Posterior cingulate gyrus (tissue), 11 donors: ENCODE data around the gene FHL1.

Source experiments
- DNase-seq, 10 donors: peaks; one replicate each; pipeline versions ENCODE4 v3.0.0 to v3.0.0-alpha.2; 2020 to 2021; ENCODE audit warnings: mixed read lengths in 3 of 10
- intact Hi-C: fragments of 100-400 bp; cut with DNase I; formaldehyde crosslinking; loops from one replicate; pipeline ENCODE4 v1.15.1; 2023

Gene FHL1

DNA sequence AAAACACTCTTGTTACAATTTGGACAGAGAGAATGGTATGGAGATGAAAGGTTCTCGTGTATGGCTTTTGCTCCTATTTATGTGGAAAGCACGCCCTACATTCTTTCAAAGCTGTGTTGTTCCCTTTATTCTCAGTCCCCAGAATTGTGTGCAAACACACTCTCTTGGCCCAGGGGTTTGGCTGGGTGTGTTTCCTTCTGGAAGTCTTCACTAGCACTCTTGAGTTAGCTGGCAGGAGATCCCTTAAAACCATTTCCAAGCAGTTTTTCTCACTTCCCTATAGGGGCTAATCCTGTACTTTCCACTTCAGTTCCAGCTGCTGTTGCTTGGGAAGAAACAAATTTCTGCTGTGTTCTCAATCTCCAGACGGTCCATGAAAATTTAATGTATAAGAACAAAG is 35.1 kb downstream of the FHL1 start:
- intact Hi-C loops = no loop called here
- no peak for DNase-seq

DNA sequence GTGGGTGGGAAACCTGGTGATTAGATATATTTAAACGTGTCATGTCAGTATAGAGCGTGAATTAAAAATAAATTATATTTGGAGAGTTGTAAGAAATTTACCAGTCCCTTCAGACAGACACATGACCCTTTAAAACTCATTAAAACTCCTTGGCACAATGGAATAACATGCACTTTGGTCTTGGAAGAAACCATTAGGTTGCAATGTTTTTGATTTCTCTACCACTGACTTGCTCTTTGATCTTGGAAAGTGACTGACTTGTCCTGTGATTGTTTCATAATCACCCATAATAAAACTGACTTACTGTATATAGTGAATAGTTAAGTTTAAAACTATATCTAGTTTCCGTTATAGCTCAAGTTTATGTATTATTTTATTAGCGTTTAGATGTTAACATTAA is 35.8 kb downstream of the FHL1 start:
- no peak for DNase-seq
- intact Hi-C loops = no loop called here

DNA sequence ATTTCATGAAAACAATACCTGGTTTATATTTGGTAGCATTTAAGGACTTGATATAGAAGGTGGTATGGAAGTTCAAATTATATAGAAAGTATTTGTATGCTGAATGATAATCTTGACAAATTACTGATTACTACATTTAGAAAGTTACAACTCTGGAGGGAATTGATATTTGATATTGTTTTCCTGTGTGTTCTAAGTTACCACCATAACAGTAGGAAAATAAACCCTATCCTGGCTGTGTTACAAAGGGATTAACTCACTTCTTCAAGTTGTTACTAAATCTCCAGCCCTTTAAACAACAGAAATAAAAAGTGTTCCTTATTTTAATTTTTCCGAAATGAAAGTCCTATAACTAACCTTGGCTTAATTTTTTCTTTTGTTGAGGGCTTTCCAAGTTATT is 36.6 kb downstream of the FHL1 start:
- intact Hi-C loops = no loop called here
- DNase-seq = no peak

DNA sequence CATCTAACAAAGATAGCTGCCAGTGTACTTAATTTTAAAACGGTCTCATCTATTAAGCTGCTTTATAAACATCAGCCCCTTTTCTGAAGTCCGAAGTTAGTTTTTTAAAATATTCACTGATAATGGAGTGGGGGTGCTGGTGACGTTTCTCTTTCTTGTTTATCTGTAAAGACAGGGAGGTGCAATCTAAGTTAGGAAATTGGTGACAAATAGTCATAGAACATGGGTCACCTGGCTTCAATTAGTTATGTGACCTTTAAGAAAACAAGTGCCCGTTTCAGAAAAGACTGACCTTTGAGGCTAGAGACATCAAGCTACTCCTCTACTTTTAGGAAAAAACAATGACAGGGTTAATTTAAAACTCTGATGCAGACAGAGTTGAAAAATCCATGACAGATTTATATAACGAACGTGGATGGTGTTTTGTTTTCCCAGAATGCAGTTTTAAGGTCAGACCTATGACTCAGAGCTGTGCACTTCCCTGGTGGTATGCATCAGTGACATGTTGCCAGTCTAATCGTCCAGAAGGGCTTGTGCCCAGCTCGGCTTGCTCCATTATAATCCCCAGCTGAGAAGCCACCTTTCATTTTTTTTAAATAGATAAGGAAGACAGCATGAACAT is 38.2 kb downstream of the FHL1 start:
- DNase-seq = no peak
- intact Hi-C loops = no loop called here

DNA sequence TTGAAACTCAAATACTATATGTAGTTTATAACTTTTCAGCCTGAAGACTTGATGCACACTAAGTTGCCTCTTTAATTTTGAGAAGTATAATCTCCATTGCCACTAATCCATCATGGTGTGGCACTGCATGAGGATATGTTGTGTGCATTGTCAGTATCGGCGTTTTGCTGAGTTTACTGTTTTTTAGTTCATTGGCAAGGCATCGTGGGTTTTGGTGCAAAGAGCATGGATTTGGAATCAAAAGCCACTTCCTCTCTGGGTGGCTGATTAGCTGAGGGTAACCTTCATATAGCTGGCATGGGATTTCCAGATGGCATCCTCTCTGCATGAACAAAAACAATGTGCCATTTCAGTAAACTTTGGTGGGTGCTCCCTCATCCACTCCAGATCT is 38.7 kb downstream of the FHL1 start:
- intact Hi-C loops = no loop called here
- no peak for DNase-seq

DNA sequence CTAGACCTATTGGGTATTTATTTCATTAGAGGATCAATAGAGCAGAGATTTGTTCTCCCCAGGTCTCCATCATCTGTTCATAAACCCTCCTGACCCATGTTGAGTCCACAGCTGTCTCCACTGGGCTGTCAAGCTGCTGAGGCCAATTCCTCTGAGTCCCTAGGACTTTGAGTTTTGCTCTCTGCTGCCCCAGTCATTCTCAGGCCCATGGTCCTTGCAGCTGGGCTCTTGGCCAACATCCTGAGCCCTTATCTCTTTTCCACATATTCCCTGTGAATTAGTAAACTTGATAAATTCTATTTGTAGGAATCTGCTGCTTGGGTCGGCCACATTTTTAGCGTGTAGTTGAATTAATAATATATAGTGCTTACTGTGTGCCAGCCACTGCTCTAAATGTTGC is 41.9 kb downstream of the FHL1 start:
- intact Hi-C loops = no loop called here
- DNase-seq = no peak

DNA sequence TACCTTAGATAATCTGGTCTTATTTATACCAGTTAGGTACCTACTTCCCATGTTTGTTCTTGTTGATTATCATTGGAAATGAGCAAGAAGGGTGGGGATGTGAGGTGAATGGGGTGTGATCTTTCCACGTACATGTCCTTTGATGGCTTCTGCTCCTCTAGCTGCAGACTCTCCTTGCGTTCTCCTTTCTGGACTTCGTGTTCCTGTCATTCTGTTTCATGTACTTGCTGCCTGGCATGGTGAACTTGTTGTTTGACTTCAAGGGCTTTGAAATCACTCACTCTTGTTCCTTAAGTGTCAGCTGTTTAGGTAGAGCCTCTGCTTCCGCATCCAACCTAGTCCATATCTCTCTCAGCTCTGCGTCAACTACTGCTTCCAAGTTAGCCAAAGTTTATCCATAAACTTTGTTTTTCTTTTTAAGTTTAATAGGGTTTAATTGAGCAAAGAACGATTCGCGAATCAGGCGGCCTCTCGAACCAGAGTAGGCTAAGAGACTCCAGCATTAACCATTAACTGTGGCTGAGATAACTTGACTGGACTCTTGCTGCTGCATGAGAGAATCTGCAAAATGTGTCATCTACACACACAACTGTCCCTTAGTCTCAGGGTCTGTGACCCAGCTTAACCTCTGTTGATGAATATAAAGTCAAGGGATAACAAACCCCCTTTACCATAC is 42.8 kb downstream of the FHL1 start:
- intact Hi-C loops = no loop called here
- no peak for DNase-seq

DNA sequence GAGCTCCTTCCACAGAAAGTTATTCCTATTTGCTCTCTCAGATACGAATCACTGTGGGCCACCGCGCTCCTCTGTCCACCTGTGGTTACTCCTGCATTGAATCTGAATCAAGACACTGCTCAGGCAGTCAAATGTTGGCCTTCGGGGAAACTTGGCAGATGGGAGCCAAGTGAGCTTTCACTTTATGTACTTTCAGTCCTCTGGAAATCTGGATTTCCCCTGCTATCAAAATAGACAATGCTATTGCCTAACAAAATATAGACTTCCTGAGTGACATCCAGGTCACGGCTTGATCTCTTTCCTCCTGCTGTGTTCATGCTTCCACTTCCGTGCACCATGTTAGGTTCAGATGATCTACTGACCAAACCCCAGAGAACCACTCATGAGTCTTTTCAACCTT is 43.8 kb downstream of the FHL1 start:
- DNase-seq = no peak
- intact Hi-C loops = no loop called here

DNA sequence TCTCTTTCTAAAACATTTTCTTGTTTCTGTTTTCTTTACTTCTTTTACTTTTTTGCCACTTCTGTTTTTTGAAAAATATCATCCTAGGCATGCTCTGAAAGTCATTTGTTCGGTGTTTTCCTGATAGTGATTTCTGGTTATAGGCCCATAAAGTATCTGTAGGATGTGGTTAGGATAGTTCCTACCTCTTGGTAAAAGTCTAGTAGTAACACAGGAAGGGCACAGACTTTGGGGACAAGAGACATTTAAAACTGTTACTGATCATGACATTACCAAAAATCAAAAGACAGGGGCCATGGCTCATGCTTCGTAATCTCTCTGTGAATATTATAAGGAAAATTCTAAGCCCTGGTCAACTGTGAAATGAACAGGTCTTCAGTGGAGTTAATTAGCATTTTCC is 44.8 kb downstream of the FHL1 start:
- intact Hi-C loops = no loop called here

DNA sequence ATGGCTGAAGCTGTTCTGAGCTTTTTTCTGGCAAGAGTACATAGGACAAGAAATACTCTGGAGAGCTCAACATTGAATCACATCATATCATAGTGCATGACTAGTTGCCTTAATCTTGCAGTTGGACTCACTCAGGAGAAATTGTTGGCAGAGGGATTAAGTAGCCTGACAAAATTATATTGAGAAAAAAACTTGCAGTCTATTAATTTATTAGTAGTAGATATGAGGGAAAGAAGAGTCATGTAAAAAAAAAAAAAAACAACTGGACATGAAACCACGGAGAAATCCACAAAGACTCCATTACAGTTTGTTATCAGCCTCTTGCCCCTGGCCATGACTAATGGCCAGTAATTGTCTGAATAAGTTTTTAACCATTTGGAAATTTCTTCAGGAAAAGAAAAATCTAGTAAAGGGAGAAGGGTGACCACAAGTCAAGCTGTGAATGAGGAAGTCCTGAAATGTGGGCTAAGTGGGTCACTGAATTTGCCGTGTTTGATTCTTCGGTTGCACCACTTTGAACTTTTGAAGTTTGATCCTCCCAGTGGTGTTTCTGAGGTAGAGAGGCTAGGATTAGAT is 45.6 kb downstream of the FHL1 start:
- intact Hi-C loops = no loop called here
- no peak for DNase-seq

More for the DNA sequence above, 44.8 kb downstream of the FHL1 start:
- no peak for DNase-seq

DNA sequence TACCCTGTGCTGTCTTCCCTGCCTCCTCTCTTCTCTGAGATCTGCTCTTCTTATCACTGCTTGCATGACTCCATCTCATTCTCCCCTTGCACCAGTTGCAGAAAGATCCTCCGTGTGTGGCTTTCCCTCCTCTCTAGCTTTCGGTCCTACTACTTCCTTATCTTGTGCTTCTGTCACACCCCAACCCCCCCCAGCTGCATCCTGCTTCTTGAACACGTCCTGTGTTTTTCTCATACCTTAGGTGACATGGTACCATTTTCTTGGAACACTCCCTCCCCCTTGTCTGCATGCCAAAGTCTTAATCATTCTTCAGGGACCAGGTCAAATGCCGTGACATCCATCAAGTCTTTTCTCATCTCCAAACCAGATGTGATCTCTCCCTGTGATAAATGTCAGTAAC is 46.4 kb downstream of the FHL1 start:
- no peak for DNase-seq
- intact Hi-C loops = no loop called here

DNA sequence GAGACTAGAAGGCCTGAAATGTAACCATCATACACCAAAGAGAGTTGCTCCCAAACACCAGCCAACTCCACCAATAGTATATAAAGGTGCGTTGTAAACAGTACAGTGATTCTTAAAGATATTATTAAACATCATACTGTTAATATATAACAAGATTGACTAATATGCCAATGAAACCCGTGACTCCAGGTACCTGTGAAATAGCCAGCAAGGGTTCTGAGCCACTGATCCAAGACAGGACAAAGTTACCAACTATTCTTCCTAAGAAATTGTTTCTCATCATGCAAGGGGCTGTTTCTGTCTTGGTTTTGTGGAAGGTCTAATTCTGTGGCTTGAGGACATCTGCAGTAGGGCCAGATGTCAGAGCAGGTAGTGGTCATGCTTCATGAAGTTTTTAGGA is 47.2 kb downstream of the FHL1 start:
- no peak for DNase-seq
- intact Hi-C loops = no loop called here

DNA sequence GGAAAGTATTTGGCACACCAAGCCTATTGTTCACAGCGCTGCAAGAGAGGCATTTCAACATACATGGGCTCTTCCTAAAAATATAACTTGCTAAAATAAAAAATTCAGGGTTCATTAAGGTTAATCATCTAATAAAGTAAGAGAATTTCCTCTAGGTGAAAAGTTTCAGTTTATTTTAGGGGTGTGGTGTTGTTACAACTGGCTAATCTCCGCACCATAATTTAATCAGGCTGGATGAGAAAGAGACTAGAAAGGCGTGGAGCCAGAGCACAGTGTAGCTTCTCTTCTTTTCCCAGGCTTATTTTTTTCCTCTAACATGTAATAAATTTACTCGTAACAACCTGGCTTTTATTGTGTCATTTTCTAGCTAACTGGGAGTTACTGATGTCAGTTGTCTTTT is 47.9 kb downstream of the FHL1 start:
- DNase-seq = no peak
- intact Hi-C loops = no loop called here

DNA sequence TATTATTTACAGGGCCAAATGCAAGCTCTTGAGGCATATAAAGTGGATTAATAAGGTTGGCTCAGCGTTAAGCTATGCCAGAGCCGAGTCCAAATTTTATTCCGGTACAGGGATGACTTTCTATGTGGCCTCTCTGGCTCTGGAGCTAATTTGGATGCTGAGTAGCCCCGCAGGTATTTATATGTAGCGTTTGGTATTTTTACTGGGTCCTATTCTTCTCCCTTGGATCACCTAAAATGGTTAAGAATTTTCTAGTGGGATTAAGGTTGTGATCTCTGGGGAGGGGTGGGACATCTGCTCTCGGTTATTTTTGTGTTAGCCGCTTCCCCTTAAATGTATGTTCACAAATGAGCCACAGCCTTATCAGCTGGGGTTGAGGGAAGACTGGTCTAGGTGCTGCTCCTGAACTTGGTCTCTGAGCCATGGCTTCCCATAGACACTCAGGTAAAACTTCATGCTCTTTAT is 49.4 kb downstream of the FHL1 start:
- no peak for DNase-seq
- intact Hi-C loops = no loop called here

DNA sequence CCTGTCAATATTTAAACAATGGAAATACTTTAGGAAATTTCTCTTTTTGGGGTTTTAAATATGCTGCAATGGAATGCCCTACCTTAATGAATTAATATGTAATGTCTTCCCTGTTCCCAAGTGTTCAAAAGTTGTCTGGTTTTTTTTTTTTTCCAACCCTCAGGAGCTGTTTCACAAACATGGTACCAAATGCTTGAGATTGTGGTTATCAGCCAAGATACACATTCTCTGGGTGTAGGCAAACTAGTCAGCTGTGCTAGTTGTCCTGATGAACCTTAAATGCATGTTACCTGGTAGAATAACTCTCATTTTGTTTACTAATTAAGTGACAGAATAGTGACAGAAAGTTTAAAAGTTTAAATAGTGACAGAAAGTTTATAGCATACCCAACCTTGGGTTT is 50.7 kb downstream of the FHL1 start:
- DNase-seq = no peak
- intact Hi-C loops = no loop called here

DNA sequence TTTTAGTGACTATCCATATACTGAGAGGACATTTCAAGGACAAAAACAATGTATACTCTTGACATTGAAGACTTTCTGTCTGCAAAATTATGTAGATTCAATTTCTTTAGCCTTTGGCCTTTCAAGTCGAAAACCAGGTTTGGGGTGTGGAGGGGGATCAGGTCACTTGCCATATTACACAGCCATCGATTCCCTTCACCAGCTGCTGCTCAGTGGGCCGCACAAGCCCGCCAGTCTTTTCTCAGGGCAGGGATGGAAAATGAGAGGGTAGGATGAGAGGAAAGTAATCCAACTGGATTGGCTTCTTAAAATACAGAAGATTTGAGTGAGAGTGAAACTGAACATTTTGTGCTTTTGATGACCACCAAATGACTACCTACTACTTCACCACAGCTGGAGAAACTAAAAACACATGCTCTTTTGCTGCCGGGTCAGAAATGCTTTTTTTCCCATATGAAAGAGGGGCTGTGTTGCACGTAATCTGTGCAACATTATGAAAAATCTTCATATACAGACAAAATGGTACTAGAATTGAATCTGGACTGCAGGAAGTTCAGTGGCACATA is 51.4 kb downstream of the FHL1 start:
- intact Hi-C loops = no loop called here
- DNase-seq = no peak

DNA sequence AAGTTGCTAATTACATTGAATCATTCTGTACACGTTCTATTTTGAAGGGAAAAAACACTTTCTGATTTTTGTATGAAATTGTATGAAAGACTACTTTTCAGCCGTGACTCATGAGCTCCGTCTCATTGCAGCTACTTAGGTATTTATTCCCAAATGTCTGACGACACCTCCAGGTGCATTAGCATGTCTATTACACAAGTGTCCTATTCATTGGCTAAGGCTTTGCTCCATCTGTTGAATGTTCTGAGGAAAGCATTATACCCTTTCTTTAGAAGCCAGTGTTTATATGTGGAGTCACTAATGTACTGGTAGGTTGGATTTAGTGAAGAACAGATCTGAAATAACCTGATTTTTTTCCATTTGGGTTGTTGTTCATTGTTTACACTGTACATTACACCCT is 52.0 kb downstream of the FHL1 start:
- DNase-seq = no peak
- intact Hi-C loops = no loop called here

DNA sequence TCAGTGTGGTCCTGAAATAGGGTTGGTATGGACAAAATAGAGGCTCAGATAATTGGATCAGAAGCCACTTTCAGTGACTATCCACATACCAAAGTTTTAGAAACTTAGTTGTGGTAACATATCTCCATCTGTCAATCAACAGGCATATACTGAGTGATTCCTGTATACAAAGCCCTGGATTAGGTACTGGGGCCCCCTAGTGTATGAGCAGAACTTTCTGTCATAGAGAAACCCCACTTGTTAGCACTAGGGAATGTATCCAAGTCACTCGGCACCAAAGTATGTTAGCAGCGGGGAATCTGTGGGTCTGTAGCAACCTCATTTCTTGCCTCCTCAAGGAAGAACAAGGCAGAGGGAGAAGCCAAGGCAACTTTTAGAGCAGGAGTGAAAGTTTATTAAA is 53.1 kb downstream of the FHL1 start:
- intact Hi-C loops = no loop called here
- DNase-seq = no peak

DNA sequence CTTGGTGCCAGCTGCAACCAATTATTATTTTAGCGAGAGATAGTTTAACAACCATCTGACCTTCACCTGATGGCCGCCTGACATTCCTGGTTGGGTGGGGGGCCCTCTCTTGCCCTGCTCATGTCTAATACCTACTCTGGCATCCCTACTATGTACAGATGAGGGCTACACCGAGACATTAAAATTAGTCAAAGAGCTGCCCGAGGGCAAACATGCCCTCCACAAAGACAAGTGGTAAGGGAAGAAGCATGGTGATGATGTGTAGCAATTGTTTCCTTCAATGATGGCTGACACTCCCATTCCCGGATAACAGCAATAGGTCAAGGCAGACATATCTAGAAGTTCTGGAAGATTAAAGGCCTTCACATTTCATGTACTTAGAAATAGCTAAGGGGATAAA is 54.3 kb downstream of the FHL1 start:
- intact Hi-C loops = no loop called here
- no peak for DNase-seq

DNA sequence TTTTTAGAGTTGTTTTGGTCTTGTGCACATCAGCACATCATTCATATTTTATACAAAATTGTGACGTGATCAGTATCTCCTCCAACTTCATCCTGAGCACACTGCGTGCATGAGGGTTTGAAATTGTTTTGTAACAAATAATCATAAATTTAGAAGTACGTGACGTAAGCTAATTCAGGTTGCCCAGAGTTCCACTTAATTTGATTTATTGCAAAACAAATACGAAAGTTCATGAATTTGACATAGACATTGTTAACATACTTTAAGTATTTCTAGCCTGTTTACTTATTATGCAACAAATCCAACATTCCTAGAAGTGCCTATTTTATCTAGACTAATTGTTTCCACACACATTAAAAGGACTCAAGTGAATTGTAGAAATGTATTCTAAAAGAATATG is 55.6 kb downstream of the FHL1 start:
- intact Hi-C loops = no loop called here
- no peak for DNase-seq

DNA sequence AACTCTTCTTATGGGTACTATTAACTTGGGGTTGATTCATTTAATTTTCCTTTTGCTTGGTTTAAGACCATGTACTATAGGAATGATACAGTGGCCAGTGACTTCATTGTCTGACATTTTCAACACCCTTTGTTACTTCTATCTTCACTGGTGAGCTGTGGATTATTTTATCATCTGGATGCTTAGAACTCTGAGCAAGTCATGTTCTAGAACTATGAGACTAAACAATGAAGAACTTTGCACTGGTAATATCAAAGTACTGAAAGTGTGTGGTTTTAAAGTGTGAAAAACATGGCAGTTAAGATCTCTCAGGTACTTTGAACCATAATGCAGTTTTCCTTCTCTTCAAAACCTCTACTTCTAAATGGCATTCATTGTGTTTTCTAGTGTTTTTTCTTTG is 56.1 kb downstream of the FHL1 start:
- intact Hi-C loops = no loop called here
- DNase-seq = no peak

DNA sequence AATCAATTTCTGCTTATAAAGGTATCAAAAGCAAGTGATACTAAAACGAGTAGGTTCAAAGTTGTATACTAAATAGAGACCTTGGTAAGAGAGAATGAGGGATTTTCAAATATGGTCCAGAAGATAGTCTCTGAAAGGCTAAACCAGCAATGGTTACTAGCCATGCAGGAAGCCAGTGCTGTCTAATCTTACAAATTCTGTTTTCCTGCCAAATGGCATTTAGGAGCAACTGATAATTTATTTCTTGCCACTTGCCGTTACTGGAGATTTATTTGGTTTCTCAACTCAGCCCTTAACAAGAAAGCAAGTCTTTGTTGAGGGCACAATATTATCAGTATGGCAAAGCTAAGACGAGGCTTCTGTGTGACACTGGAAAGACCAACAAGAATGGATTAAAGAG is 56.6 kb downstream of the FHL1 start:
- intact Hi-C loops = no loop called here
- no peak for DNase-seq
